ENCODE results near the gene SKOR2. TPM values are rescaled to one million over a fixed set of nuclear protein-coding genes. Genes with fewer than 3 reads are reported as not detected.
A peak's percentile ranks its signal among the peaks of the same experiment; 100 is the strongest.
"Not testable (repeated sequence)": the region's sequence is repeated elsewhere in the genome, so short reads cannot be mapped to it uniquely, and the experiment has no call there.

SKOR2 gene
- total RNA-seq, 1 donor from 2014 or later: not detected

DNA sequence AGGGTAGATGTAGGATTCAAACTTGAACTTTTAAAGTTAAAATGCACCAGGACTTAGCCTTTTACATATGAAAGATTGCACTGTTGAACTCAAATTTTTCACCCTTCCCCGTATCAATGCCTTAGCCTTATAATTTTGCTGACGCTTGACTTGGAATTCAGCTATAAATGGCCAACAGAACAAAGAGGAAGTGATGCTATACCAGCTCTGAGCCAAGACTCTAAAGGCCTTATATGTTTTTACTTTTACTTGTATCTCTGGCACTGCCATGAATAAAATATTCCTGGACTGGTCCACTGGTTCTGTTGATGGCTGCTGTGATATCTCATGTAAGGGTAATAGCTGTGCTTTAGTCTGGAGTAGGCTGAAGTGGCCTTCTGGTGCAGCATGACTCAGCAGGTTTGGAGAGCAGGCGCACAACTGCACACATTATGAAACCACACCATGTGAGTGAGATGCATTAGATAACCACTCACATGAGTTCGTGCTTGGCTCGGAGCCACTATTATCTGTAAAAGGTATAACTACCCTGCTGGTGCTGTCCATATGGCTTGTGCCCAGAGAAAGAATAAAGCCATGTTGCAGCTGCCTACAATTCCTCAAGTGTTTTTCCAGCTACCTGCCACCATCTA, 66.9 kb downstream of the SKOR2 start:
- H3K27ac Mint-ChIP-seq (ENCODE audit: unreplicated experiment): no peak overlapping the region
- H3K4me3 Mint-ChIP-seq (ENCODE audit: unreplicated experiment): no peak overlapping the region
- no peaks in the 10 kb centered on the region for H3K4me1 Mint-ChIP-seq (ENCODE audit: low read depth)
- TF ChIP-seq, protein P1, sequence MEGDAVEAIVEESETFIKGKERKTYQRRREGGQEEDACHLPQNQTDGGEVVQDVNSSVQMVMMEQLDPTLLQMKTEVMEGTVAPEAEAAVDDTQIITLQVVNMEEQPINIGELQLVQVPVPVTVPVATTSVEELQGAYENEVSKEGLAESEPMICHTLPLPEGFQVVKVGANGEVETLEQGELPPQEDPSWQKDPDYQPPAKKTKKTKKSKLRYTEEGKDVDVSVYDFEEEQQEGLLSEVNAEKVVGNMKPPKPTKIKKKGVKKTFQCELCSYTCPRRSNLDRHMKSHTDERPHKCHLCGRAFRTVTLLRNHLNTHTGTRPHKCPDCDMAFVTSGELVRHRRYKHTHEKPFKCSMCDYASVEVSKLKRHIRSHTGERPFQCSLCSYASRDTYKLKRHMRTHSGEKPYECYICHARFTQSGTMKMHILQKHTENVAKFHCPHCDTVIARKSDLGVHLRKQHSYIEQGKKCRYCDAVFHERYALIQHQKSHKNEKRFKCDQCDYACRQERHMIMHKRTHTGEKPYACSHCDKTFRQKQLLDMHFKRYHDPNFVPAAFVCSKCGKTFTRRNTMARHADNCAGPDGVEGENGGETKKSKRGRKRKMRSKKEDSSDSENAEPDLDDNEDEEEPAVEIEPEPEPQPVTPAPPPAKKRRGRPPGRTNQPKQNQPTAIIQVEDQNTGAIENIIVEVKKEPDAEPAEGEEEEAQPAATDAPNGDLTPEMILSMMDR (IDR thresholded peaks at IDR 0.05): no peak
- no peak for DNase-seq (ENCODE audit: low spot score)
- peaks cover 29% of the 10 kb centered on the region for H3K27me3 Mint-ChIP-seq (ENCODE audit: low read depth)
- H3K9me3 Mint-ChIP-seq (ENCODE audit: low read depth): no peaks in the 10 kb centered on the region
- no peaks in the 10 kb centered on the region for H3K36me3 Mint-ChIP-seq (ENCODE audit: low read depth)

GRCh38 chr18:47182156-47182555, 69.3 kb downstream of the SKOR2 start:
- DNase-seq (ENCODE audit: low spot score); H3K4me3 Mint-ChIP-seq (ENCODE audit: unreplicated experiment); H3K4me1 Mint-ChIP-seq (ENCODE audit: low read depth); H3K27ac Mint-ChIP-seq (ENCODE audit: unreplicated experiment); H3K36me3 Mint-ChIP-seq (ENCODE audit: low read depth); H3K9me3 Mint-ChIP-seq (ENCODE audit: low read depth): not testable (repeated sequence)
- peaks cover 29% of the 10 kb centered on the region for H3K27me3 Mint-ChIP-seq (ENCODE audit: low read depth)

DNA sequence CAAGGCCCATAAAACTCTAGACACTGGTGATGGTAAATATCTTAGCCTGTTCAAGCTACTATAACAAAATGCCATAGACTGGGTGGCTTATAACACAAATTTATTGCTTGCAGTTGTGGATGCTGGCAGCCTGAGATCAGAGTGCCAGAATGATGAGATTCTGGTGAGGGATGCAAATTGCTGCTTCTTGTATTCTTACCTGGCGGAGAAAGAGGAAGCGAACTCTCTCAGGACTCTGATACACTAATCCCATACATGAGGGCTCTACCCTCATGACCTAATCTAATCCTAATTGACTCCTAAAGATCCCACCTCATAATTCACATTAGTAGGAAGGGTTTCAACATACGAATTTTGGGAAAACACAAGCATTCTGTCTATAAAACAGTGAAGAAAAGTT, 70.7 kb downstream of the SKOR2 start:
- no peak for DNase-seq (ENCODE audit: low spot score)
- Mint-ChIP-seq H3K27me3 (ENCODE audit: low read depth) (peaks cover 25% of the 10 kb centered on the region), H3K4me1 (ENCODE audit: low read depth) (peaks cover 3% of the 10 kb centered on the region), H3K27ac (ENCODE audit: unreplicated experiment) (no peak overlapping the region), H3K36me3 (ENCODE audit: low read depth) (no peaks in the 10 kb centered on the region), H3K9me3 (ENCODE audit: low read depth) (no peaks in the 10 kb centered on the region), H3K4me3 (ENCODE audit: unreplicated experiment) (no peak overlapping the region)
- TF ChIP-seq, protein P1 (IDR thresholded peaks at IDR 0.05): no peak

- Mint-ChIP-seq H3K27me3 (ENCODE audit: low read depth) (peaks cover 22% of the 10 kb centered on the region), H3K4me1 (ENCODE audit: low read depth) (peaks cover 3% of the 10 kb centered on the region), H3K9me3 (ENCODE audit: low read depth) (no peaks in the 10 kb centered on the region), H3K4me3 (ENCODE audit: unreplicated experiment) (no peak overlapping the region), H3K36me3 (ENCODE audit: low read depth) (no peaks in the 10 kb centered on the region), H3K27ac (ENCODE audit: unreplicated experiment) (no peak overlapping the region)
- TF ChIP-seq, protein P1 (IDR thresholded peaks at IDR 0.05): no peak
- no peak for DNase-seq (ENCODE audit: low spot score)
Measured at GRCh38 chr18:47179520-47179919, 71.9 kb downstream of the SKOR2 start.

- Mint-ChIP-seq H3K27ac (ENCODE audit: unreplicated experiment) (no peak within 1 kb of the TSS), H3K4me3 (ENCODE audit: unreplicated experiment) (no peak within 1 kb of the TSS), H3K4me1 (ENCODE audit: low read depth) (peaks cover 8% of the 10 kb centered on the region), H3K36me3 (ENCODE audit: low read depth) (no peaks in the 10 kb centered on the region), H3K9me3 (ENCODE audit: low read depth) (no peaks in the 10 kb centered on the region), H3K27me3 (ENCODE audit: low read depth) (peaks cover 5% of the 10 kb centered on the region)
- TF ChIP-seq, protein P1 (IDR thresholded peaks at IDR 0.05): peak; percentile 35
- DNase-seq (ENCODE audit: low spot score): peak; percentile 96
Measured at GRCh38 chr18:47175898-47176575, 75.4 kb downstream of the SKOR2 start, which contains the start of gene IER3IP1. Gene IER3IP1 (minus strand): TSS chr18:47176364. CDS start chr18:47176277, 87 bp downstream.

All from chondrocyte (in vitro differentiated cells).